Mesothelial cell of epicardium (in vitro differentiated cells): ENCODE measurements around the gene GLOD4. TPM values are rescaled to one million over a fixed set of nuclear protein-coding genes. Genes with fewer than 3 reads are reported as not detected.
A peak's percentile ranks its signal among the peaks of the same experiment; 100 is the strongest.
"Not testable (repeated sequence)": the region's sequence is repeated elsewhere in the genome, so short reads cannot be mapped to it uniquely, and the experiment has no call there.

ENCODE experiments used
- DNase-seq, 2 experiments: peaks; one replicate each; pipeline ENCODE4 v3.0.0; 2021; ENCODE audit warnings: low spot score in 2 of 2; ENCODE audit not compliant: unreplicated experiment in 2 of 2
- H3K27ac Mint-ChIP-seq: 2 replicates; pipeline ENCODE4 v1.8.0; 2021; ENCODE audit warnings: mixed read lengths
- H3K27me3 Mint-ChIP-seq: 2 replicates; pipeline ENCODE4 v1.8.0; 2021; ENCODE audit warnings: low read depth, mixed read lengths
- H3K36me3 Mint-ChIP-seq: 2 replicates; pipeline ENCODE4 v1.8.0; 2021; ENCODE audit warnings: mixed read lengths
- H3K4me1 Mint-ChIP-seq: 2 replicates; pipeline ENCODE4 v1.8.0; 2021; ENCODE audit warnings: mixed read lengths
- H3K4me3 Mint-ChIP-seq: 2 replicates; pipeline ENCODE4 v1.8.0; 2021; ENCODE audit warnings: mild to moderate bottlenecking, moderate library complexity, mixed read lengths
- H3K9me3 Mint-ChIP-seq: 2 replicates; pipeline ENCODE4 v1.8.0; 2021; ENCODE audit warnings: mixed read lengths
- CTCF ChIP-seq: fragments of 200-600 bp; sonication (generic); IDR thresholded peaks from one replicate; pipeline ENCODE4 v1.5.0; 2021; ENCODE audit warnings: antibody characterized with exemption; ENCODE audit not compliant: unreplicated experiment
- total RNA-seq: library from RNA; stranded (reverse); gene quantifications from 3 replicates; pipeline ENCODE4 v1.2.1, GENCODE V29; 2021

Gene GLOD4
- total RNA-seq, 1 donor from 2014 or later = 72.1 TPM

GRCh38 chr17:753418-753817, 28.7 kb downstream of the GLOD4 start:
- Mint-ChIP-seq H3K36me3 (peaks cover 23% of the 10 kb centered on the region), H3K9me3 (peaks cover 3% of the 10 kb centered on the region), H3K27me3 (no peaks in the 10 kb centered on the region), H3K4me3 (peak overlapping the region; percentile 38), H3K4me1 (peaks cover 32% of the 10 kb centered on the region), H3K27ac (peak overlapping the region; percentile 67)
- no peak for TF ChIP-seq CTCF
- DNase-seq = no peak

- TF ChIP-seq CTCF = no peak
- Mint-ChIP-seq H3K27me3 (no peaks in the 10 kb centered on the region), H3K27ac (peak overlapping the region; percentile 95), H3K4me3 (peak overlapping the region; percentile 83), H3K4me1 (peaks cover 32% of the 10 kb centered on the region), H3K9me3 (peaks cover 3% of the 10 kb centered on the region), H3K36me3 (peaks cover 30% of the 10 kb centered on the region)
- no peak for DNase-seq
Measured at GRCh38 chr17:752620-753219, 29.4 kb downstream of the GLOD4 start.

GRCh38 chr17:752002-752619, 30.0 kb downstream of the GLOD4 start, which contains the start of gene GEMIN4:
Gene GEMIN4 (minus strand): TSS chr17:752264. CDS start chr17:752142, 122 bp downstream.
- peaks cover 34% of the 10 kb centered on the region for H3K36me3 Mint-ChIP-seq
- peak within 1 kb of the TSS; percentile 95 for H3K27ac Mint-ChIP-seq
- DNase-seq = peak; percentile 97 to 100
- TF ChIP-seq CTCF = peak; percentile 96
- H3K4me1 Mint-ChIP-seq = peaks cover 32% of the 10 kb centered on the region
- H3K27me3 Mint-ChIP-seq = no peaks in the 10 kb centered on the region
- peaks cover 3% of the 10 kb centered on the region for H3K9me3 Mint-ChIP-seq
- peak within 1 kb of the TSS; percentile 89 for H3K4me3 Mint-ChIP-seq

GRCh38 chr17:751269-752001, 30.6 kb downstream of the GLOD4 start:
- H3K9me3 Mint-ChIP-seq = peaks cover 3% of the 10 kb centered on the region
- peak in 1 of 2 experiments; percentile 57 for DNase-seq
- peak overlapping the region; percentile 91 for H3K27ac Mint-ChIP-seq
- TF ChIP-seq CTCF = no peak
- H3K36me3 Mint-ChIP-seq = peaks cover 33% of the 10 kb centered on the region
- no peaks in the 10 kb centered on the region for H3K27me3 Mint-ChIP-seq
- peak overlapping the region; percentile 89 for H3K4me3 Mint-ChIP-seq
- H3K4me1 Mint-ChIP-seq = peaks cover 31% of the 10 kb centered on the region

GRCh38 chr17:750431-751037, 31.5 kb downstream of the GLOD4 start:
- Mint-ChIP-seq H3K27ac (no peak overlapping the region), H3K36me3 (peaks cover 26% of the 10 kb centered on the region), H3K4me3 (peak overlapping the region; percentile 89), H3K9me3 (peaks cover under 1% of the 10 kb centered on the region), H3K27me3 (no peaks in the 10 kb centered on the region), H3K4me1 (peaks cover 22% of the 10 kb centered on the region)
- no peak for DNase-seq
- TF ChIP-seq CTCF = no peak

GRCh38 chr17:749359-749758, 32.7 kb downstream of the GLOD4 start:
- DNase-seq, H3K9me3 Mint-ChIP-seq, H3K27ac Mint-ChIP-seq, H3K4me3 Mint-ChIP-seq, H3K27me3 Mint-ChIP-seq: not testable (repeated sequence)
- peaks cover 21% of the 10 kb centered on the region for H3K4me1 Mint-ChIP-seq
- peaks cover 26% of the 10 kb centered on the region for H3K36me3 Mint-ChIP-seq

GRCh38 chr17:748604-749003, 33.5 kb downstream of the GLOD4 start:
- Mint-ChIP-seq H3K4me1 (peaks cover 21% of the 10 kb centered on the region), H3K36me3 (peaks cover 28% of the 10 kb centered on the region)
- not testable (repeated sequence) for H3K27me3 Mint-ChIP-seq, H3K4me3 Mint-ChIP-seq, H3K9me3 Mint-ChIP-seq, DNase-seq, H3K27ac Mint-ChIP-seq
